GM19025 (cell line): ENCODE data around the gene PCYT2.

Experiments
- ATAC-seq: cut with Tn5 transposase; IDR thresholded peaks from one replicate; pipeline ENCODE4 v1.9.1; 2021; ENCODE audit warnings: mild to moderate bottlenecking, low read depth, moderate library complexity; ENCODE audit not compliant: unreplicated experiment

PCYT2 gene

GRCh38 chr17:81859906-81860755 lies 51.1 kb downstream of the PCYT2 start, which contains the start of gene P4HB:
Gene P4HB (minus strand): TSS chr17:81860535. CDS start chr17:81860471, 64 bp downstream.
- no peak for ATAC-seq

- ATAC-seq = no peak
Observed at GRCh38 chr17:81858967-81859905, 52.0 kb downstream of the PCYT2 start.

GRCh38 chr17:81858170-81858966 lies 52.8 kb downstream of the PCYT2 start:
- ATAC-seq = no peak

GRCh38 chr17:81854974-81855774 lies 56.0 kb downstream of the PCYT2 start:
- ATAC-seq = no peak

- no peak for ATAC-seq
Observed at GRCh38 chr17:81852237-81852636, 59.0 kb downstream of the PCYT2 start.

GRCh38 chr17:81851423-81851822 lies 59.8 kb downstream of the PCYT2 start:
- no peak for ATAC-seq
